Type B pancreatic cell (in vitro differentiated cells): Measurements from ENCODE around the gene SLC22A23. TPM values are rescaled to one million over a fixed set of nuclear protein-coding genes. Genes with fewer than 3 reads are reported as not detected.

ENCODE experiments used
- DNase-seq: peaks from one replicate; pipeline ENCODE4 v3.0.0; 2021; ENCODE audit warnings: mixed read lengths; ENCODE audit not compliant: unreplicated experiment; ENCODE audit errors: extremely low spot score
- H3K27ac Mint-ChIP-seq: 2 replicates; pipeline ENCODE4 v1.8.0; 2021; ENCODE audit warnings: mild to moderate bottlenecking, mixed read lengths
- H3K27me3 Mint-ChIP-seq: 2 replicates; pipeline ENCODE4 v1.8.0; 2021; ENCODE audit warnings: mixed read lengths
- H3K36me3 Mint-ChIP-seq: 2 replicates; pipeline ENCODE4 v1.8.0; 2021; ENCODE audit warnings: mixed read lengths
- H3K4me1 Mint-ChIP-seq: one replicate; pipeline ENCODE4 v1.8.0; 2021; ENCODE audit warnings: mixed read lengths; ENCODE audit not compliant: unreplicated experiment
- H3K4me3 Mint-ChIP-seq: 2 replicates; pipeline ENCODE4 v1.8.0; 2021; ENCODE audit warnings: mild to moderate bottlenecking, mixed read lengths
- H3K9me3 Mint-ChIP-seq: 2 replicates; pipeline ENCODE4 v1.8.0; 2021; ENCODE audit warnings: mixed read lengths
- total RNA-seq: library from RNA; stranded (reverse); gene quantifications from 2 replicates; pipeline ENCODE4 v1.2.1, GENCODE V29; 2021; ENCODE audit warnings: low replicate concordance
- TF ChIP-seq, protein P1 (sequence below): fragments of 200-600 bp; sonication (generic); conservative IDR thresholded peaks from 2 replicates; pipeline ENCODE4 v1.5.0; 2021; ENCODE audit warnings: antibody characterized with exemption, mild to moderate bottlenecking

SLC22A23 gene
- total RNA-seq, 1 donor from 2014 or later, result 36.6 TPM

DNA sequence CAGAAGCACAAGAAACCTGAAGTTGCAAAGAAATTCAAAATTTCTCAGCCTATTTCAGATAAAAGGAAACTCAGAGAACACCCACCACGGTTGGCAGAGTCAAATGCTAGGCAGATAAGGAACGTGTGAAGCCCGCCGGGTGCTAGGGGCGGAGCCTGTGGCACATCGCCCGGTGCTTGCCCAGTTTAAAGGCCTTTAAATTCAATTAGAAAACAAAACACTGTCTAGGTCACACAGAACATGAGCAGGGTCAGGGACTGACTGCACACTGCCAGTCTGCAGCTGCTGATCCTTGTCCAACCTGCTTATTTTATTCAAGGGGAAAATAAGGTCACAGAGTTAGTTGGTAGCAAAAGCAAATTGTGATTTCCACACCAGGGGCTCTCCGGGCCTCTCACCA is 122.3 kb downstream of the SLC22A23 start:
- peaks cover 47% of the 10 kb centered on the region for H3K4me1 Mint-ChIP-seq
- H3K27me3 Mint-ChIP-seq, result no peaks in the 10 kb centered on the region
- no peak overlapping the region for H3K4me3 Mint-ChIP-seq
- H3K9me3 Mint-ChIP-seq, result no peaks in the 10 kb centered on the region
- no peak for DNase-seq
- no peak overlapping the region for H3K27ac Mint-ChIP-seq
- peaks cover 4% of the 10 kb centered on the region for H3K36me3 Mint-ChIP-seq
- TF ChIP-seq, protein P1, sequence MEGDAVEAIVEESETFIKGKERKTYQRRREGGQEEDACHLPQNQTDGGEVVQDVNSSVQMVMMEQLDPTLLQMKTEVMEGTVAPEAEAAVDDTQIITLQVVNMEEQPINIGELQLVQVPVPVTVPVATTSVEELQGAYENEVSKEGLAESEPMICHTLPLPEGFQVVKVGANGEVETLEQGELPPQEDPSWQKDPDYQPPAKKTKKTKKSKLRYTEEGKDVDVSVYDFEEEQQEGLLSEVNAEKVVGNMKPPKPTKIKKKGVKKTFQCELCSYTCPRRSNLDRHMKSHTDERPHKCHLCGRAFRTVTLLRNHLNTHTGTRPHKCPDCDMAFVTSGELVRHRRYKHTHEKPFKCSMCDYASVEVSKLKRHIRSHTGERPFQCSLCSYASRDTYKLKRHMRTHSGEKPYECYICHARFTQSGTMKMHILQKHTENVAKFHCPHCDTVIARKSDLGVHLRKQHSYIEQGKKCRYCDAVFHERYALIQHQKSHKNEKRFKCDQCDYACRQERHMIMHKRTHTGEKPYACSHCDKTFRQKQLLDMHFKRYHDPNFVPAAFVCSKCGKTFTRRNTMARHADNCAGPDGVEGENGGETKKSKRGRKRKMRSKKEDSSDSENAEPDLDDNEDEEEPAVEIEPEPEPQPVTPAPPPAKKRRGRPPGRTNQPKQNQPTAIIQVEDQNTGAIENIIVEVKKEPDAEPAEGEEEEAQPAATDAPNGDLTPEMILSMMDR, result no peak

DNA sequence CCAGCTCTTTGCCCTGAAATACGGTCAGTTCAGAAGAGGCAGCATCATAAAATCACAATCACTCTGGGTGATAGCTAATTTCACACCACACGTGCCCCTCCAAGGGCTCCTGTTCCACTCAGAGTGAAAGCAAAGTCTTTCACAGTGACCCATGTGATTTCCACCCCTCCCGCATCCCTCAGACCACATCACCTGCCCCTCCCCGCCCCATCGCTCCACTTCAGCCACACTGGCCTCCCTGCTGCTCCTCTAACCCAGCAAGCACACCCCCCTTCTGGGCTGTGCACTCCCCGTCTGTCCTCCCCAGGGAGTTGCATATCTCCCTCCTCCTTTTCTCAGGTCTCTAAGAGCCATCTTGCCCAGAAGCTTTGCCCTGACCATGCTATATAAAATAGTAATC is 123.6 kb downstream of the SLC22A23 start:
- TF ChIP-seq, protein P1, result no peak
- no peaks in the 10 kb centered on the region for H3K27me3 Mint-ChIP-seq
- H3K9me3 Mint-ChIP-seq, result no peaks in the 10 kb centered on the region
- H3K4me1 Mint-ChIP-seq, result peaks cover 44% of the 10 kb centered on the region
- H3K4me3 Mint-ChIP-seq, result no peak overlapping the region
- H3K27ac Mint-ChIP-seq, result no peak overlapping the region
- no peak for DNase-seq
- H3K36me3 Mint-ChIP-seq, result peaks cover 4% of the 10 kb centered on the region

DNA sequence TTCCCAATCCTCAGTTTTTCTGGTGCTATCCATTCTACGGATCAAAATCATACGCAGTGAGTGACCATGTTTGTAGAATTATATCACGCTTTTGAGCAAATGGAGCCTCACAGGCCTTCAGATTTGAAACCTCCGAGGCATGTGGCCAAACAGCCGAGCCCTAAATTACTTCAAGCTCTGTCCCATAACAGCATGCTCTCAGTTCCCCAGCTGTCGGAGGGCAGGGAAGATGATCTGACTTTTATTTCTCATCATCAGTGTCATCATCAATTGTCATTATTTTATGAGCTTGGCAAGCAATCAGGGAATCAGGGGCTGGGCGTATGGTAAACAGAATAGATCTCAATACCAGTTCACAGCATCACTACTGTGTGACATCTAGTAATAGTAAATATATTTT is 124.9 kb downstream of the SLC22A23 start:
- Mint-ChIP-seq H3K9me3 (no peaks in the 10 kb centered on the region), H3K27ac (no peak overlapping the region)

DNA sequence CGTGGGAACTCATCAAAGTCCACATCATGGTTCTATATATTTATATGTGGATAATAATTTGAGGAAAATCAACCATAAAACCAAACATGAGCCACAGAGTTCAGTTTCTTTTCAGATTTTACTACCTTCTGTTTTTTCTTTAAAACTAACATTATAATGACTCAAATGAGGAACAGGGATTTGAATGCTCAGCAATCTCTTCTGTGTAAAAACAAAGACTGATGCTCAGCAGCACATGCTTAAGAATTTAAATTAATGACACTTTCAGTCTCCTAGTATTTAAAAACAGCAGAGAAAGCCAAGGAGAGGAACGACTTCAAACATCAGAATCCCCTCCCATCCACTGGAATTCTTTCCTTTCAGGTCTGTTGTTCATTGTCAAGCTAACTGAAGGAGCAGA is 125.4 kb downstream of the SLC22A23 start:
- no peaks in the 10 kb centered on the region for H3K27me3 Mint-ChIP-seq
- no peak for DNase-seq

More for the DNA sequence above, 124.9 kb downstream of the SLC22A23 start:
- TF ChIP-seq, protein P1, result no peak
- Mint-ChIP-seq H3K4me1 (peaks cover 40% of the 10 kb centered on the region), H3K36me3 (peaks cover 8% of the 10 kb centered on the region), H3K4me3 (no peak overlapping the region), H3K27me3 (no peaks in the 10 kb centered on the region)
- no peak for DNase-seq

DNA sequence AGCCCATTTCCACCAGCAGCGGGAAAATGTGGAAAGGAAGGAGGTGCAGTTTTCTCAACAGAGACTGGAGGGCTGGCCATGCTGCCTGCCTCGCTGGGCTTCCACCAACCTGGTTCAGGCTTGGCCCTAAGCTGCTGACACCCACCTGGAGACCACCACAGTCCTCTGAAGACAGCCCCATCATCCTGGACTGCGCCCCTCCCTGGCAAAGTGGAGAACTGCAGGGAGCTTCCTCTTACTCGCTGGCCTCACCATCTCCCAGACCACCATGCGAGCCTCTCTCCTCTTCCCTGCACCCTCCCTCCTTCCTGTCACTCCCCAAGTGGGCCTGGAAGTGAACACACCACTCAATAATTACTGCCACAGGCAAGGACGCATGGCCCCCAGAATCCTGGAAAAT is 126.7 kb downstream of the SLC22A23 start:
- Mint-ChIP-seq H3K36me3 (peaks cover 4% of the 10 kb centered on the region), H3K4me3 (no peak overlapping the region), H3K27ac (no peak overlapping the region), H3K27me3 (no peaks in the 10 kb centered on the region), H3K9me3 (no peaks in the 10 kb centered on the region), H3K4me1 (peaks cover 51% of the 10 kb centered on the region)
- TF ChIP-seq, protein P1, result peak; percentile 47
- no peak for DNase-seq

More for the DNA sequence above, 125.4 kb downstream of the SLC22A23 start:
- Mint-ChIP-seq H3K27ac (no peak overlapping the region), H3K4me1 (peaks cover 44% of the 10 kb centered on the region), H3K9me3 (no peaks in the 10 kb centered on the region), H3K4me3 (no peak overlapping the region), H3K36me3 (peaks cover 8% of the 10 kb centered on the region)
- TF ChIP-seq, protein P1, result no peak
